Nephron progenitor cell (in vitro differentiated cells): Measurements from ENCODE around the gene ATF1.
"Not testable (repeated sequence)": the region's sequence is repeated elsewhere in the genome, so short reads cannot be mapped to it uniquely, and the experiment has no call there.

ENCODE experiments used
- DNase-seq: peaks from one replicate; pipeline ENCODE4 v3.0.0; 2021
- H3K27ac Mint-ChIP-seq: 2 replicates; pipeline ENCODE4 v1.8.0; 2021; ENCODE audit warnings: mild to moderate bottlenecking, moderate library complexity, mixed read lengths
- H3K27me3 Mint-ChIP-seq: 2 replicates; pipeline ENCODE4 v1.8.0; 2021; ENCODE audit warnings: mild to moderate bottlenecking, low read depth, mixed read lengths; ENCODE audit not compliant: poor library complexity
- H3K36me3 Mint-ChIP-seq: 2 replicates; pipeline ENCODE4 v1.8.0; 2021; ENCODE audit warnings: low read depth, mixed read lengths
- H3K4me1 Mint-ChIP-seq: 2 replicates; pipeline ENCODE4 v1.8.0; 2021; ENCODE audit warnings: mixed read lengths
- H3K4me3 Mint-ChIP-seq: 2 replicates; pipeline ENCODE4 v1.8.0; 2021; ENCODE audit warnings: mild to moderate bottlenecking, moderate library complexity, mixed read lengths
- H3K9me3 Mint-ChIP-seq: 2 replicates; pipeline ENCODE4 v1.8.0; 2021; ENCODE audit warnings: mild to moderate bottlenecking, moderate library complexity, mixed read lengths
- TF ChIP-seq, protein P1 (sequence below): fragments of 200-600 bp; sonication (generic); IDR thresholded peaks from 2 replicates; pipeline ENCODE4 v1.5.0; 2021; ENCODE audit warnings: antibody characterized with exemption

Gene ATF1

DNA sequence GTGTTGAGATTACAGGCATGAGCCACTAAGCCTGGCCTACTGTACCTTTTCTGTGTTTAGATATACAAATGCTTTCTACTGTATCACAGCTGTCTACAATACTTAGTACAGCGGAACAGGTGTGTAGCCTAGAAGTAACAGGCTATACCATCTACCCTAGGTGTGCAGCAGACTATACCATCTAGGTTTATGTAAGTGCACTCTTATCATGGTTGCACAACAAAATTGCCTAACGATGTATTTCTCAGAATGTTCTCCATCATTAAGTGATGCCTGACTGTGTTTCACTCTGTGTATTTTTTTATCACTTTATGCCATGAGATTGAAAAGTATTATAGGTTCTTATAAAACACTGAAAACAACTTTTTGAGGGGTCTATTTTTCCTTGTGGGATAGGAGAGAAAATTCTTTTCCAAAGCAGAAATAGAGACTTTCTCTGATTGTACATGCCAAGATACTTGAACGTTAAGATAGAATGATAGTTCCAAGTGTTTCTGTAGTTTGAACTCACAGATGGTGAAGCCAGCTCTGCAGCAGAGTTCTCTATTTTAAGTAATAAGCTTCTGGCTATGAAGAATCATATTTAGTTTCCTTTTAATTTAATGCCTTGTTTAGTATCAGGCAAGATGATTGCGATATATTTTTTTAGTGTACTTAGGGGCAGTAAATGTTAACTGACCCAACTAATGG, 95.9 kb downstream of the ATF1 start:
- Mint-ChIP-seq H3K4me3 (no peak overlapping the region), H3K27ac (no peak overlapping the region), H3K27me3 (peaks cover 7% of the 10 kb centered on the region), H3K36me3 (no peaks in the 10 kb centered on the region), H3K9me3 (peaks cover 14% of the 10 kb centered on the region), H3K4me1 (no peaks in the 10 kb centered on the region)
- DNase-seq, result no peak
- TF ChIP-seq, protein P1, sequence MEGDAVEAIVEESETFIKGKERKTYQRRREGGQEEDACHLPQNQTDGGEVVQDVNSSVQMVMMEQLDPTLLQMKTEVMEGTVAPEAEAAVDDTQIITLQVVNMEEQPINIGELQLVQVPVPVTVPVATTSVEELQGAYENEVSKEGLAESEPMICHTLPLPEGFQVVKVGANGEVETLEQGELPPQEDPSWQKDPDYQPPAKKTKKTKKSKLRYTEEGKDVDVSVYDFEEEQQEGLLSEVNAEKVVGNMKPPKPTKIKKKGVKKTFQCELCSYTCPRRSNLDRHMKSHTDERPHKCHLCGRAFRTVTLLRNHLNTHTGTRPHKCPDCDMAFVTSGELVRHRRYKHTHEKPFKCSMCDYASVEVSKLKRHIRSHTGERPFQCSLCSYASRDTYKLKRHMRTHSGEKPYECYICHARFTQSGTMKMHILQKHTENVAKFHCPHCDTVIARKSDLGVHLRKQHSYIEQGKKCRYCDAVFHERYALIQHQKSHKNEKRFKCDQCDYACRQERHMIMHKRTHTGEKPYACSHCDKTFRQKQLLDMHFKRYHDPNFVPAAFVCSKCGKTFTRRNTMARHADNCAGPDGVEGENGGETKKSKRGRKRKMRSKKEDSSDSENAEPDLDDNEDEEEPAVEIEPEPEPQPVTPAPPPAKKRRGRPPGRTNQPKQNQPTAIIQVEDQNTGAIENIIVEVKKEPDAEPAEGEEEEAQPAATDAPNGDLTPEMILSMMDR, result no peak

DNA sequence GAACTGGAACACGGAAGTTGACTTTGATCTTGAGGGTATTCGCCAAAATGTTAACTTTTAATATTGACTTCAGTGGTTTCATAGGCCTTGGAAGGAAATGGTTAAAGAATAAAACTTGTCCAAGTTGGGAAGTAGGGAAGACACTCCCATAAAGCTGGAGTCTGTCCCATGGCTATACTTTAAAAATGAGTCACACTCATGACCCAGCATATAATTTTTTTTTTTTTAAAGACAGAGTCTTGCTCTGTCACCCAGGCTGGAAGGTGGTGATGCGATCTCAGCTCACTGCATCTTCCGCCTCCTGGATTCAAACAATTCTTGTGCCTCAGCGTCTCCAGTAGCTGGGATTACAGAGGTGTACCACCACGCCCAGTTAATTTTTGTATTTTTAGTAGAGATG, 98.4 kb downstream of the ATF1 start:
- Mint-ChIP-seq H3K27ac (no peak overlapping the region), H3K4me1 (no peaks in the 10 kb centered on the region), H3K27me3 (peaks cover 4% of the 10 kb centered on the region), H3K4me3 (no peak overlapping the region), H3K36me3 (peaks cover 9% of the 10 kb centered on the region), H3K9me3 (peaks cover 23% of the 10 kb centered on the region)
- no peak for DNase-seq
- TF ChIP-seq, protein P1, result no peak

DNA sequence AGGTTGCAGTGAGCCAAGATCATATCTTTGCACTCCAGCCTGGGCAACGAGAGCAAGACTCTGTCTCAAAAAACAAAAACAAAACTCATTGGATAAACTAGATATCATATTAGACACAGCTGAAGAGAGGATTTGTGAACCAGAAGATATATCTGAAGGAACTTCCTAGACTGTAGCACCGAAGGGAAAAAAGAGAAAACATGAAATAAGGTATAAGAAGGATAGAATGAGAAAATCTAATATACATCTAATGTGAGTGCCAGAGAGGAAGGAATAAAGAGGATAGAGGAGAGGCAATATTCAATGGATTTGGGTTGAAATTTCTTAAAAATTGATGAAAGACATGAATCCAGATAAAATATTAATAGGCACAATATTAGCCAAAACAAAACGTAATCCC, 101.4 kb downstream of the ATF1 start:
- Mint-ChIP-seq H3K36me3 (peaks cover 9% of the 10 kb centered on the region), H3K27me3 (peaks cover 4% of the 10 kb centered on the region), H3K27ac (no peak overlapping the region), H3K4me3 (no peak overlapping the region), H3K4me1 (no peaks in the 10 kb centered on the region), H3K9me3 (peaks cover 37% of the 10 kb centered on the region)
- DNase-seq, result no peak
- TF ChIP-seq, protein P1, result no peak

DNA sequence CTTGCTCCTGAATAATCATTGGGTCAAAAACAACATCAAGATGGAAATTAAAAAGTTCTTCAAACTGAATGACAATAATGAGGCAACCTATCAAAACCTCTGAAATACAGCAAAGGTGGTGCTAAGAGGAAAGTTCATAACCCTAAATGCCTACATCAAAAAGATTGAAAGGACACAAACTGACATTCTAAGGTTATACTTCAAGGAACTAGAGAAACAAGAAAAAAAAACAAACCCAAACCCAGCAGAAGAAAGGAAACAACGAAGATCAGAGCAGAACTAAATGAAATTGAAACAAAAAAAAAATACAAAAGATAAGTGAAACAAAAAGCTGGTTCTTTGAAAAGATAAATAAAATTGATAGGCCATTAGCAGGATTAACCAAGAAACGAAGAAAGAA, 105.0 kb downstream of the ATF1 start:
- not testable (repeated sequence) for H3K27me3 Mint-ChIP-seq, H3K36me3 Mint-ChIP-seq, H3K27ac Mint-ChIP-seq, H3K4me3 Mint-ChIP-seq, H3K4me1 Mint-ChIP-seq, DNase-seq
- peaks cover 60% of the 10 kb centered on the region for H3K9me3 Mint-ChIP-seq
